K562 (cell line): ENCODE measurements around the gene TIMM17B. TPM values are rescaled to one million over a fixed set of nuclear protein-coding genes. Genes with fewer than 3 reads are reported as not detected.

Experiments used
- ATF1 ChIP-seq, 2 experiments: fragments of 450-650 bp in 1 of 2; IDR thresholded peaks; 2 replicates each; pipeline ENCODE4 v1.6.1; 2016; ENCODE audit warnings: missing compliant biosample characterization in 1 of 2, missing genetic modification characterization in 1 of 2
- CREB5 ChIP-seq: fragments of 250-450 bp; sonication (Bioruptor Pico); IDR thresholded peaks from 2 replicates; pipeline ENCODE4 v1.5.0; 2020; ENCODE audit warnings: mild to moderate bottlenecking
- CUX1 ChIP-seq: fragments of 200-800 bp; sonication (Bioruptor generic); IDR thresholded peaks from 2 replicates; pipeline ENCODE4 v1.6.1; 2016; ENCODE audit warnings: missing genetic modification characterization, missing compliant biosample characterization
- E2F6 ChIP-seq, 2 experiments: IDR thresholded peaks; 2 replicates each; pipeline ENCODE4 v1.6.1; 2011; ENCODE audit warnings: borderline replicate concordance in 1 of 2, control low read depth in 1 of 2, low read depth in 1 of 2, low read length in 1 of 2, mild to moderate bottlenecking in 1 of 2, mixed read lengths in 1 of 2, moderate library complexity in 1 of 2; ENCODE audit not compliant: insufficient read depth in 1 of 2, insufficient read length in 1 of 2, poor library complexity in 1 of 2, severe bottlenecking in 1 of 2; ENCODE audit errors: extremely low read depth in 1 of 2
- FOXM1 ChIP-seq, 2 experiments: fragments of 450-650 bp in 1 of 2; sonication (generic) in 1 of 2; formaldehyde crosslinking in 1 of 2; IDR thresholded peaks; 2 replicates each; pipeline versions ENCODE4 v1.6.1 to v1.9.0; 2017 to 2022; ENCODE audit warnings: low read depth in 2 of 2, mild to moderate bottlenecking in 2 of 2, missing genetic modification reagents in 1 of 2, moderate library complexity in 1 of 2
- HMGN3 ChIP-seq: IDR thresholded peaks from 2 replicates; pipeline ENCODE4 v1.6.1; 2011; ENCODE audit warnings: borderline replicate concordance, low read depth, mild to moderate bottlenecking, mixed read lengths, low read length; ENCODE audit not compliant: insufficient read length; ENCODE audit errors: extremely low read depth
- MXD1 ChIP-seq: fragments of 250-450 bp; sonication (Bioruptor Pico); IDR thresholded peaks from 2 replicates; pipeline ENCODE4 v1.8.0; 2021; ENCODE audit warnings: borderline replicate concordance, mild to moderate bottlenecking, moderate library complexity; ENCODE audit not compliant: poor library complexity, severe bottlenecking
- NCOA1 ChIP-seq: fragments of 450-650 bp; IDR thresholded peaks from 2 replicates; pipeline ENCODE4 v1.6.1; 2016; ENCODE audit warnings: low read depth
- NRF1 ChIP-seq, 2 experiments: fragments of 450-650 bp; IDR thresholded peaks in 1 of 2; conservative IDR thresholded peaks in 1 of 2; 2 replicates each; pipeline ENCODE4 v1.6.1; 2014; ENCODE audit warnings: mild to moderate bottlenecking in 2 of 2
- RFX5 ChIP-seq: IDR thresholded peaks from 2 replicates; pipeline ENCODE4 v1.6.1; 2011; ENCODE audit warnings: low read depth, mild to moderate bottlenecking, improper control_type of control experiment, low read length
- RNF2 ChIP-seq: sonication (generic); IDR thresholded peaks from 2 replicates; pipeline ENCODE4 v1.6.1; 2016
- SIX5 ChIP-seq, 2 experiments: IDR thresholded peaks; 2 replicates each; pipeline ENCODE4 v1.6.1; 2011; ENCODE audit warnings: low read length in 2 of 2, borderline replicate concordance in 1 of 2, low read depth in 1 of 2, mild to moderate bottlenecking in 1 of 2, moderate library complexity in 1 of 2; ENCODE audit not compliant: insufficient read depth in 1 of 2
- SMARCA5 ChIP-seq: fragments of 450-650 bp; IDR thresholded peaks from 2 replicates; pipeline ENCODE4 v1.6.1; 2016
- TAF7 ChIP-seq: fragments of 450-650 bp; IDR thresholded peaks from 2 replicates; pipeline ENCODE4 v1.6.1; 2016; ENCODE audit warnings: missing genetic modification characterization, missing compliant biosample characterization
- TCF7L2 ChIP-seq: fragments of 150-350 bp; IDR thresholded peaks from 2 replicates; pipeline ENCODE4 v1.6.1; 2016; ENCODE audit warnings: low read depth, mild to moderate bottlenecking, low read length, moderate library complexity
- polyA plus RNA-seq, 8 experiments: library from polyadenylated mRNA; depleted of rRNA in 4 of 8; stranded (reverse) in 5 of 8; unstranded in 3 of 8; fragments of >200 nt; fragmentation: Nextera tagmentation in 2 of 8; fragmentation: Illumina TruSeq in 1 of 8; extraction: Ambion mirVana in 2 of 8; extraction: Trizol in 1 of 8; gene quantifications; 2 replicates each; pipeline versions ENCODE4 v1.2.1 to v1.2.3, GENCODE V29; 2011 to 2014; ENCODE audit warnings: inconsistent platforms in 1 of 8, missing spikeins in 1 of 8
- total RNA-seq, 7 experiments: library from RNA; depleted of rRNA in 6 of 7; stranded (reverse); fragments of >200 nt in 6 of 7; fragmentation: Illumina TruSeq in 2 of 7; extraction: Trizol in 2 of 7; gene quantifications; 2 replicates each; pipeline versions ENCODE4 v1.2.1 to v1.2.3, GENCODE V29; 2011 to 2021; ENCODE audit warnings: low replicate concordance in 1 of 7

Gene TIMM17B
- total and polyA plus RNA-seq, 9 of the 15 experiments (the other 6 are each of a cell fraction or from before 2014, with no cell fraction given): 9.9 to 184 (median 115) TPM

- peak in 1 of 2 experiments; percentile 6 for TF ChIP-seq E2F6 (IDR thresholded peaks at IDR 0.05; ENCODE audit: borderline replicate concordance in 1 of 2, extremely low read depth in 1 of 2, insufficient read depth in 1 of 2, insufficient read length in 1 of 2, low read depth in 1 of 2, low read length in 1 of 2, poor library complexity in 1 of 2, severe bottlenecking in 1 of 2)
- TF ChIP-seq ATF1 (CRISPR knock-in tag; IDR thresholded peaks at IDR 0.05): peak; percentile 44; the same call in 1 of the 2 replicates
- TF ChIP-seq ATF1 (tag; IDR thresholded peaks at IDR 0.05): peak; percentile 95
- peak; percentile 82 to 85 for TF ChIP-seq NRF1 (conservative IDR thresholded peaks at IDR 0.05 in 1 of 2, IDR thresholded peaks at IDR 0.05 in 1 of 2)
- TF ChIP-seq RNF2: peak; percentile 44; the same call in 1 of the 2 replicates
- peak in 1 of 2 experiments; percentile 18; a peak in 1 of 4 replicates for TF ChIP-seq SIX5 (IDR thresholded peaks at IDR 0.05; ENCODE audit: borderline replicate concordance in 1 of 2, insufficient read depth in 1 of 2, low read depth in 1 of 2, low read length in 2 of 2)
- TF ChIP-seq SMARCA5: no peak
- no peak for TF ChIP-seq MXD1 (CRISPR knock-in tag)
- peak; percentile 65 for TF ChIP-seq TAF7 (tag)
- peak; percentile 65 for TF ChIP-seq HMGN3
- no peak for TF ChIP-seq CREB5 (CRISPR knock-in tag)
- peak; percentile 42; the same call in 1 of the 2 replicates for TF ChIP-seq RFX5
- TF ChIP-seq TCF7L2: peak; percentile 95
- TF ChIP-seq CUX1: no peak
- 0 out of 2 replicates have a peak, but pooled peaks have one; percentile 16 for TF ChIP-seq NCOA1
- peak; percentile 42; the same call in 1 of the 2 replicates for TF ChIP-seq FOXM1 (IDR thresholded peaks at IDR 0.05; ENCODE audit: low read depth)
- no peak for TF ChIP-seq FOXM1 (CRISPR knock-in tag; IDR thresholded peaks at IDR 0.05; ENCODE audit: low read depth)
Measured at GRCh38 chrX:48897625-48898306, at the start of gene TIMM17B, which contains the start of gene PQBP1 (continued).
